Colonic mucosa (tissue), 4 donors: ENCODE data around the gene FAM209B. TPM values are rescaled to one million over a fixed set of nuclear protein-coding genes. Genes with fewer than 3 reads are reported as not detected.

Source experiments
- DNase-seq: peaks from one replicate; pipeline ENCODE4 v3.0.0-alpha.2; 2020
- H3K27ac ChIP-seq: fragments of 200-600 bp; one replicate; pipeline ENCODE4 v1.8.0; 2021
- H3K27me3 ChIP-seq: fragments of 200-600 bp; one replicate; pipeline ENCODE4 v1.8.0; 2021
- H3K36me3 ChIP-seq: fragments of 200-600 bp; one replicate; pipeline ENCODE4 v1.8.0; 2021
- H3K4me1 ChIP-seq: fragments of 200-600 bp; one replicate; pipeline ENCODE4 v1.8.0; 2021; ENCODE audit warnings: mild to moderate bottlenecking
- H3K4me3 ChIP-seq: fragments of 200-600 bp; one replicate; pipeline ENCODE4 v1.8.0; 2021
- H3K9ac ChIP-seq, 2 donors: one replicate each; pipeline ENCODE4 v1.7.0; 2013; ENCODE audit warnings: control low read depth in 2 of 2, low read depth in 2 of 2, low read length in 2 of 2
- H3K9me3 ChIP-seq: fragments of 200-600 bp; one replicate; pipeline ENCODE4 v1.8.0; 2021
- intact Hi-C: fragments of 100-400 bp; cut with DNase I; formaldehyde crosslinking; loops from one replicate; pipeline ENCODE4 v1.14.1; 2022
- total RNA-seq, 2 donors: library from RNA; stranded (reverse); fragmentation: NEBNext Ultra II Directional in 1 of 2; extraction: Animal tissue kit (Norgen Biotek cat#: 25700) in 1 of 2; gene quantifications; one replicate each; pipeline ENCODE4 v1.2.1, GENCODE V29; 2021
- TF ChIP-seq, protein P1 (sequence below): fragments of 200-600 bp; IDR thresholded peaks from one replicate; pipeline ENCODE4 v1.8.0; 2022; ENCODE audit warnings: antibody characterized with exemption, mild to moderate bottlenecking
- donor health status: healthy.
- donor health status: DM: no; HTN: no; CAD: no.
- donor health status: DM: no; HTN: no; CAD: no.

FAM209B gene
- total RNA-seq, 2 donors from 2014 or later: 0.37 TPM; not detected in 1

- TF ChIP-seq, protein P1, sequence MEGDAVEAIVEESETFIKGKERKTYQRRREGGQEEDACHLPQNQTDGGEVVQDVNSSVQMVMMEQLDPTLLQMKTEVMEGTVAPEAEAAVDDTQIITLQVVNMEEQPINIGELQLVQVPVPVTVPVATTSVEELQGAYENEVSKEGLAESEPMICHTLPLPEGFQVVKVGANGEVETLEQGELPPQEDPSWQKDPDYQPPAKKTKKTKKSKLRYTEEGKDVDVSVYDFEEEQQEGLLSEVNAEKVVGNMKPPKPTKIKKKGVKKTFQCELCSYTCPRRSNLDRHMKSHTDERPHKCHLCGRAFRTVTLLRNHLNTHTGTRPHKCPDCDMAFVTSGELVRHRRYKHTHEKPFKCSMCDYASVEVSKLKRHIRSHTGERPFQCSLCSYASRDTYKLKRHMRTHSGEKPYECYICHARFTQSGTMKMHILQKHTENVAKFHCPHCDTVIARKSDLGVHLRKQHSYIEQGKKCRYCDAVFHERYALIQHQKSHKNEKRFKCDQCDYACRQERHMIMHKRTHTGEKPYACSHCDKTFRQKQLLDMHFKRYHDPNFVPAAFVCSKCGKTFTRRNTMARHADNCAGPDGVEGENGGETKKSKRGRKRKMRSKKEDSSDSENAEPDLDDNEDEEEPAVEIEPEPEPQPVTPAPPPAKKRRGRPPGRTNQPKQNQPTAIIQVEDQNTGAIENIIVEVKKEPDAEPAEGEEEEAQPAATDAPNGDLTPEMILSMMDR: no peak
- Histone ChIP-seq H3K4me1 (no peaks in the 10 kb centered on the region), H3K4me3 (no peak overlapping the region), H3K27ac (no peak overlapping the region), H3K9me3 (no peaks in the 10 kb centered on the region), H3K36me3 (no peaks in the 10 kb centered on the region), H3K27me3 (no peaks in the 10 kb centered on the region), H3K9ac (no peak overlapping the region)
- no peak for DNase-seq
- intact Hi-C loops: no loop called here
Observed at GRCh38 chr20:56573986-56574385, 40.9 kb downstream of the FAM209B start.

- DNase-seq: no peak
- intact Hi-C loops: no loop called here
- no peak overlapping the region for H3K27ac ChIP-seq
- no peaks in the 10 kb centered on the region for H3K27me3 ChIP-seq
- TF ChIP-seq, protein P1: no peak
- H3K4me3 ChIP-seq: no peak overlapping the region
- no peaks in the 10 kb centered on the region for H3K4me1 ChIP-seq
- H3K9ac ChIP-seq: no peak overlapping the region
- H3K9me3 ChIP-seq: no peaks in the 10 kb centered on the region
- H3K36me3 ChIP-seq: no peaks in the 10 kb centered on the region
Observed at GRCh38 chr20:56574531-56575142, 41.6 kb downstream of the FAM209B start.

DNA sequence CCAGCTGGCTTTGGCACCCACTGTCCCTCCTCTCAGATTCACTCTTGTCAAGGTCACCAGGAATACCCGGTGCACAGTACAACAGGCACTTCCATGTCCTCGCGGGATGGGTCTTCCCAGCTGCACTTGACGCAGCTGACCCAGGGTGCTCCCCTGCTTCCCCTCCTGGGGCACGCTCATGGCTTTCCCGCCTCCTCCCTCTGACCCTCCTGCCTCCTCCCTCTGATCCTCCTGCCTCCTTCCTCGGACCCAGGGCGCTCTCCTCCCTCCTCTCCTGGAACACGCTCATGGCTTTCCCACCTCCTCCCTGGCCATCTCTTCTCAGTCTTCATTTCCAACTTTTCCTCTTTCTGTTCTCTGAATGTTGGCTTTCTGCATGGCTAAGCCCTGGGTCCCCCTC, 42.1 kb downstream of the FAM209B start:
- intact Hi-C loops: no loop called here
- no peak overlapping the region for H3K27ac ChIP-seq
- TF ChIP-seq, protein P1: no peak

GRCh38 chr20:56575961-56576360, 42.9 kb downstream of the FAM209B start:
- no peak overlapping the region for H3K9ac ChIP-seq
- H3K27me3 ChIP-seq: no peaks in the 10 kb centered on the region
- no peaks in the 10 kb centered on the region for H3K9me3 ChIP-seq
- DNase-seq: no peak
- TF ChIP-seq, protein P1: no peak
- no peaks in the 10 kb centered on the region for H3K4me1 ChIP-seq
- no peak overlapping the region for H3K4me3 ChIP-seq
- H3K27ac ChIP-seq: no peak overlapping the region
- H3K36me3 ChIP-seq: no peaks in the 10 kb centered on the region
- intact Hi-C loops: no loop called here

More for the DNA sequence above, 42.1 kb downstream of the FAM209B start:
- H3K27me3 ChIP-seq: no peaks in the 10 kb centered on the region
- H3K4me1 ChIP-seq: no peaks in the 10 kb centered on the region
- no peak overlapping the region for H3K9ac ChIP-seq
- no peaks in the 10 kb centered on the region for H3K9me3 ChIP-seq
- no peak overlapping the region for H3K4me3 ChIP-seq
- no peak for DNase-seq
- H3K36me3 ChIP-seq: no peaks in the 10 kb centered on the region

- no peaks in the 10 kb centered on the region for H3K9me3 ChIP-seq
- no peak for DNase-seq
- H3K4me1 ChIP-seq: no peaks in the 10 kb centered on the region
- H3K27me3 ChIP-seq: no peaks in the 10 kb centered on the region
- TF ChIP-seq, protein P1: no peak
- H3K36me3 ChIP-seq: no peaks in the 10 kb centered on the region
- intact Hi-C loops: no loop called here
- no peak overlapping the region for H3K27ac ChIP-seq
- H3K9ac ChIP-seq: no peak overlapping the region
- no peak overlapping the region for H3K4me3 ChIP-seq
Observed at GRCh38 chr20:56579301-56579710, 46.3 kb downstream of the FAM209B start.
